A549 (cell line): ENCODE data around the gene ARMC6.

Experiments used
- CHD2 ChIP-seq: fragments of 150-350 bp; IDR thresholded peaks from 2 replicates; pipeline ENCODE4 v1.6.1; 2014; ENCODE audit warnings: low read length; ENCODE audit not compliant: partially characterized antibody
- MAFK ChIP-seq: fragments of 450-650 bp; IDR thresholded peaks from 2 replicates; pipeline ENCODE4 v1.6.1; 2014; ENCODE audit not compliant: partially characterized antibody
- PBX3 ChIP-seq: IDR thresholded peaks from 2 replicates; pipeline ENCODE4 v1.6.1; 2012

GRCh38 chr19:19027228-19027627, 6.2 kb upstream of the ARMC6 start:
- TF ChIP-seq CHD2 (no peak), MAFK (no peak), PBX3 (no peak)
